GM19240 (cell line): ENCODE results near the gene LRRN2.
"Not testable (repeated sequence)": the region's sequence is repeated elsewhere in the genome, so short reads cannot be mapped to it uniquely, and the experiment has no call there.

Experiments used
- DNase-seq: peaks from one replicate; pipeline ENCODE4 v3.0.0; 2011; ENCODE audit warnings: low spot score; ENCODE audit not compliant: insufficient read length

Gene LRRN2

DNA sequence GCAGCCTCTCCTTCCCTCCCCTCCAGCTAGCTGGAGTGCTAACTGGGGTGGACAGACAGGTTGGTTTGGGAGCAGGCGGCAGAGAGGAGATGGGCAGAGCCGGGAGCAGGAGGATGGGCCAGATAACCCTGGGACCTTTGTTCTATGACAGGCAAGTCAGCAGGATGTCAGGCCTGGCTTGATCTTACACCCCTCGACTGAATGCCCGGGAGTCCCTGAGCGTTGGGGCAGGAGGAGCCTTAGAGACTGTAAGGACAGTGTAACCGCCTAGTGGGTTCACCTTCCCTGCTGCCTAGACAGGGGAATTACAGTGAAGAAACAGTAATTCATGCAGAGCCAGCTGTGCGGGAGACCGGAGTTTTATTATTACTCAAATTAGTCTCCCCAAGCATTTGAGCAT, 109.1 kb downstream of the LRRN2 start:
- DNase-seq = no peak

DNA sequence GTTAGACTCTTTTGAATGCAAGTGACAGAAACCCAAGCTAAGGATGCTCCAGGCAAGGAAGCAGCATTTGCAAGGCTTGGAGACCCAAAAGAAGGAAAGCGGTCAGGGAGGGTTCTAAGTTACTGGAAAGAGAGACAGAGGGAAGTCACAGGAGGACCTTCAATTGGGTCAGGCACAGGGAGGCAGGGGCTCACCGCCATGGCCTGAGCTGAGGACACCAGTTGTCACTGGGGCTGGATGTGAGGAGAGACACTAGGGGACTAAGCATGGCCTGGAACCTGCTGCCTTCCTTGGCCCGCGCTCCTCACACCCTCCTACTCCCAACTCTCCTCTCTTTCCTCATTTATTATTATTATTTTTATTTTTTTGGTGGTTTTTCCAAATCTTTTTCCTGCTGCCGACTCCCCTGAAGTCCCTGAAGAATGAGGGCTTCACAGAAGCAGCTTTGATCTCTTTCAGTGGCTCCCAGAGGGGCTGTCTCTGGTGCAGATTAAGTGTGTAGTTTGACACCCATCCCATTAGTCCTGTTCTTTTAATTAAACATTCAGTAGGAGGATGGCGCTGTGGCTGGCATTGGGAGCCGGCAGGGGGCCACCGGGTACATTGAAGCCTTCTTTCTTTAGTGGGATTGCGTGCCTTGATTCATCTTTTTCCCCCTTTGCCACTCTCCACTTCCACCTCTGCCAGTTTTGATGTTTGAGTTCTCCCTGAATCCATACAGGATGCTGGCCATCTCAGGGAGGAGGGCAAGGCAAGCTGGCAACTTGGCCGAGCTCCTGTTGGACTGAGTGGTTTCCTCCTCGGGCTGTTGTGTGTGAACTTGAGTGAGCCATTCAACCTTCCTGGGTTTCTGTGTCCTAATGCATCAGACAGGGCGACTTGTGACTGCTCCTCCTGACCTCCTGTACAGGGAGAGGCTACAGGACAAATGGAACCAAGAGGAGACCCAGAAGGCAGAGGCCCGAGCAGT, 110.0 kb downstream of the LRRN2 start:
- no peak for DNase-seq

DNA sequence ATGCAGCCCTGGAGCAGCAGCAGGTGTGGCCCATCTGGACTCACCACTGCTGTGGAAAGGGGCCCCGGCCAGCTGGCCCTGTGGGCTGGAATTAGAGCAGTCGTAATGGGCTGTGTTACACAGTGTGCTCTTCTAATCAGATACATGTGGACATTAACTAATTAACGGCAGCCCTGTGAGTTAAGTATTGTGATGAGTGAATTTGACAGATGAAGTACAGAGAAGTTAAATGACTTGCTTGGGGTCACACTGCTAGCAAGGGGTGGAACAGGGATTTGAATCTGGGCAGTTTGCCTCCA, 110.7 kb downstream of the LRRN2 start:
- DNase-seq = no peak

DNA sequence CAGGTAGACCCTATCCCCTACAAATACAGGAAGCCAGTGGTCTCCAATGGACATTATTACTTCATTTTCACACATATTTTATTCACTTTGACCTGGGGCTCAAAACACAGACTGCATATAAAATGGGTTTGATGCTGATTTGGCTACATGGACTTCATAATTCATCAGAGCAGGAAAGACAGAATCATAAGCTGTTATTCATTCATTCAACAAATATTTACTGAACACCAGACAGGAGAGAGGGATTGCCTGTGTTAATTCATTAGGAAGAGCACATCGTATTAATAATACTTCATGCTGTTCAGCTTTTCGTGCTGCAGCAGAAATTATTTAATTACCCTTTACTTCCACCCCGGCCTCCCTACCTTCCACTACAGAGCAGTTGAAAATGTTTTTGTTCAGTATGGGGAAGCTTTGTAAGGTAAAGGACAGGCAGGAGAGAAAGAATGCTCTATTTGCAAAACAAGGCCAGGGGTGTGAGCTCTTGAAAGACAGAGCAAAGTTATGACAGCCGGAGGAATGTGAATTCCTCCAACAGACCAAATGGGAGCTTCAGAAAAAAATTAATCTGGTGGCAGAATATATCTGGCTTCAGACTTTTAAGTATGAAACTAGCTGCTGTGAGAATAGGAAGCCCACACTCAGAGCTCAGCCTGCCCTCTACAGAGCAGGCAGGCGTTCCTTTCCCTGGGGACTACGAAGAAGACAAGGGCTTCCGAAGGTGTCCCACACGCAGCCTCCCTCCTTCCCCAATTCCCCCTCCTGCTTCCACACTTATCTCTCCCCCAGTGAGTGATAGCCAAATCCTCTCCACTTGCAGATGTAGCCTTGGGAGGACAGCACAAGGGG, 111.3 kb downstream of the LRRN2 start:
- DNase-seq = no peak

DNA sequence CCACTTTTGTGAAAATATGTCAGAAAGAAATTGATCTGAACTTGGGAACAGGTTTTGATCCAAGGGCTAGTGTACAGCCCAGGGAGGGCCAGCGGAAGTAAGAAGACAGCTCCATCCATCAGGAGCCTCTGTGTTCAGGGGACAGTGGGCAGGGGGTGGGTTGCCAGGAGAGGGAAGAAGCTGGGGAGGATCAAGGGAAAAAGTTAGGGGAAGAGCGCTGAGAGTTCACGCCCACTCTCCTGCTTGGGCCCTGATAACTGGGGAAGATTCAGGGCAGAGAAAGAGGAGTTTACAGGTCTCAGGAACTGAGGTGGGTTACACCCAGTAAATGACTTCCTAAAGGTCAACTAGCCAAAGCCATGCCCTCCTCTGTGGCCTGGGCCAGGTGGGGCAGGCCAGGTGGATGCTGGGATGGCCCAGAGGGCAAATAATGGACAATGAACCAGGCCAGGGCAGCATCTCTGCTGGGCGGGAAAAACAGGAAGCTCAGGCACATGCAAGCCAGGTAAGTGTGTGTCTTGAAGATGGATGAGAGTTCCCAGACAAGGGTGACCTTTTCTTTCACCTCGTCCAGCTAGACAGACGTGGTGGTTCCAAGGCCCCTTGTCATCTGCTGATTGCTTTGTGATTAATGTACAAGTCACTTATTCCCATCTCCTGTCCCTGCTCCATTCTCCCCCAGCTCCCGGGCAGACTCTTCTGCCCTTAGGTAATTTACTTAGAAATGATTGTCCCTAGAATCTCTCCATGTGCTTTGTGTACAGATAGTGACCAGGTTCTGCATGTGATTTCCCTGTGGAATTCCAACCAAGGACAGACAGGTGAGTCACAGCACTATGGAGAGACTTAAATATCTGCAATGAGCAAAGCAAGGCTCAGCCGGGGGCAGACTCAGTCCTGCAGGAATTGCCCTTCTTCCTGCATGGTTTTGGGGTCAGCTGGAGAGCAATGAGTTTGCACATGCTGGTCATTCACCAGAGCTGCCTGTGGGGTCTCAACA, 112.3 kb downstream of the LRRN2 start:
- no peak for DNase-seq

DNA sequence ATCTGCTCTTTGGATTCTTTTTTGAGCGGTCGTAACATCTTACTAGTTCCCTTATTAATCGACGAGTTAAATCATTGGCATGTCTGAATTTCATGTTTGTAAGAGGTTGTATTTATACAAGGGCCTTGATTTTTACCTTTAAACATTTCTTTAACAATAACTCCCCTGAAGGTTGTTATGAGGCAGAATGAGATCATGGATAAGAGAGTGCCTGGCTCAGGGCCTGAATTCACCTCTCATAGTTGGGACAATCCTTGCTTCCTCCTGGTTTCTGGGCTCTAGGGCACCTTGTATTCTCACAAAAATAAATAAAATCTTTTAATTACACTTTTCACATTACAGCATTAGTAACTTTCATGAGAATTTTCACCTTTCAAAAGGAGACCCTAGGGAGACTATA, 113.9 kb downstream of the LRRN2 start:
- no peak for DNase-seq

DNA sequence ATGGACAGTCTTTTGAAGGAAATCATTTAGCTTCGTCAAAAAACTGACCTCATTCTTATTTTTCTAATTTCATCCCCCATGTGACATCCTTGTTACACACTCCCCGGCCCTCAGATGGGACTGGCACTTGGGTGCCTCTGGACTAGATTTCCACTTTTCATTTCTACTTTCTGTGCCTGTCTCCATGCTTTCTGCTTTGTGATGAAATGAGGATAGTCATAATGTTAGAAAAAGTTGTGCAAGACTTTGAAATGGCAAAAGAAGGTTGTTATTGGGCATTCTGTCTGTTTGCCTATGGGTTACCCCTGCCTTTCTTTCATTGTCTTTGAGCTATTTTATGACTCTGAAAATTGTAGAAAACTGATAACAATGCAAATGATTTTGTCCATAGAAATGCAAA, 114.4 kb downstream of the LRRN2 start:
- DNase-seq = no peak

DNA sequence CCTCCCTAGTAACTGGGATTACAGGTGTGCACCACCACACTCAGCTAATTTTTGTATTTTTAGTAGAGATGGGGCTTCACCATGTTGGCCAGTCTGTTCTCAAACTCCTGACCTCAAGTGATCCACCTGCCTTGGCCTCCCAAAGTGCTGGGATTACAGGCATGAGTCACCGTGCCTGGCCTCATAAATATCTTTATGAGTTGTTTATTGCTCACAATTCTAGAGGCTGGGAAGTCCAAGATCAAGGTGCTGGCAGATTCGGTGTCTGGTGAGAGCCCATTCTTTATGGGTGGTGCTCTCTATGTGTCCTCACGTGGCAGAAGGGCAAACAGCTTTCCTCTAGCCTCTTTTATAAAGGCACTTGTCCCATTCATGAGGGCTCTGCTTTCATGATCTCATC, 115.5 kb downstream of the LRRN2 start:
- DNase-seq = not testable (repeated sequence)

DNA sequence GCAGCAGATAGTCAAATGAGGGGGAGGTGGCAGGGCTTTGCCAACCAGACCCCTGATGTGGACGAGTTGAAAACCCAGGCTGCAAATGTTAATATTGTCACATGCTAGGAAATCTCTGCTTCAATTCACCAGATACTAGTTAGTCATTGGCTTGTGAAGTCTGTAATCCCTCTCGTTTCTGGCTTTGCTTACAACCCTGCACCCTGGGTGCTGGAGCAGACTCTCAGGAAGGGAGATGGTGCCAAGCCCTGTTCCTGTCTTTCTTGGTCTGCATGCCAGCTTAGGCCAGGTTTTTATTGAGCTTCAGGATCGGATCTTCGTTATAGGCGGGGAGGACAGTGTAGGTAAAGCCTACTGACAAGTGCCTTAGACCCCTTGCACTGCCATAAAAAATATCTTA, 116.1 kb downstream of the LRRN2 start:
- DNase-seq = no peak

DNA sequence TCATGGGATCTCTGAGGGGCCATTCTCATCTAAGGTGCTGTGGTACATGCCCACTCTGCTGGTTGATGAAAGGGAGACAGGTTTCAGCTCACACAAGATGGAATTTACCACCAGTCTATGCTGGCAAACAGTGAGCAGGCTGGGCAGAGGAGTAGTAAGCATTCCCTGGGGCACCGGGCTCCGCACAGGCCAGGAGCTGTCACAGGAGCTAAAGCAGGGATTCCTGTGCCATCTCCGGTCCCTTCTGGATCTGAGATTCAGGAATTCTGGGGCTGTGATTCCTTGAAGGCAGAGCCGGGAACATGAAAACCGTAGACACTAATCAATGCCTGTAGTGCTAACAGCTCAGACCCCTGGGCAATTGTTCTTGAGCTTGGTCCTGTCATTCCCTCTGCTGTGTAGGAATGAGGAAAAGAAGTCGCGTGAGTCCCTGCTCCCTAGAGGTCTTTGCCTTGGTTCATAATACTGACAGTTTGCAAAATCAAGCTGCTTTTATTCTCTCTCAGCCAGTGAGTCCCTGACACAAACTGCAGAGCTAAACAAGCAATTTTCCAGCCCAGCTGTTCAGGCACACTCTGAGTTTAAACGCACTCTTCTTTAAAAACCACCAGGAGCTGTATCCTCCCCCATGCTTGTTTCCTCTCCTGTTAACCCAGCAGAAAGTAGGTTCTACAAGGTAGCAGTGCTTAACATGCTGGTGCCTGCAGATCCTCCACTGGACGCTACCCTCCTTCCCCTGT, 116.8 kb downstream of the LRRN2 start:
- no peak for DNase-seq
